LNCaP clone FGC (cell line): ENCODE results near the gene SRRM3.
A peak's percentile ranks its signal among the peaks of the same experiment; 100 is the strongest.
"Not testable (repeated sequence)": the region's sequence is repeated elsewhere in the genome, so short reads cannot be mapped to it uniquely, and the experiment has no call there.

Experiments used
- DNase-seq: peaks from one replicate; pipeline ENCODE4 v3.0.0-alpha.2; 2011; ENCODE audit warnings: low read depth
- H3K4me3 ChIP-seq: 2 replicates; pipeline ENCODE4 v1.5.1; 2011; ENCODE audit warnings: mild to moderate bottlenecking, low read depth, low read length, control low read depth
- CTCF ChIP-seq: IDR thresholded peaks from 2 replicates; pipeline ENCODE4 v1.5.1; 2012; ENCODE audit warnings: mild to moderate bottlenecking; ENCODE audit not compliant: control insufficient read depth, insufficient read depth; ENCODE audit errors: extremely low read depth

Gene SRRM3

GRCh38 chr7:76267107-76267893 lies 65.6 kb downstream of the SRRM3 start:
- TF ChIP-seq CTCF: no peak
- peak overlapping the region; percentile 23; the same call in 1 of the 2 replicates for H3K4me3 ChIP-seq
- no peak for DNase-seq

- TF ChIP-seq CTCF: no peak
- DNase-seq: no peak
- H3K4me3 ChIP-seq: no peak overlapping the region
These were observed 66.1 kb downstream of the SRRM3 start for GRCh38 chr7:76267894-76268183.

GRCh38 chr7:76268376-76268775 lies 66.7 kb downstream of the SRRM3 start:
- no peak for TF ChIP-seq CTCF
- no peak for DNase-seq
- no peak overlapping the region for H3K4me3 ChIP-seq

GRCh38 chr7:76269895-76270294 lies 68.2 kb downstream of the SRRM3 start:
- DNase-seq: no peak
- no peak overlapping the region for H3K4me3 ChIP-seq
- TF ChIP-seq CTCF: no peak

GRCh38 chr7:76271384-76271783 lies 69.7 kb downstream of the SRRM3 start:
- DNase-seq, H3K4me3 ChIP-seq: not testable (repeated sequence)

- H3K4me3 ChIP-seq: no peak overlapping the region
- no peak for TF ChIP-seq CTCF
- DNase-seq: no peak
These were observed 70.4 kb downstream of the SRRM3 start for GRCh38 chr7:76272142-76272541.

GRCh38 chr7:76272851-76273497 lies 71.3 kb downstream of the SRRM3 start:
- TF ChIP-seq CTCF: no peak
- DNase-seq: no peak
- no peak overlapping the region for H3K4me3 ChIP-seq
